NCI-H1092 treated with DMSO at 0.1 percent for 48 hours (cell line): ENCODE measurements around the gene ZCCHC10.
"Not testable (repeated sequence)": the region's sequence is repeated elsewhere in the genome, so short reads cannot be mapped to it uniquely, and the experiment has no call there.

Source experiments
- DNase-seq: peaks from one replicate; lab custom pipeline; 2025; lab: John Stamatoyannopoulos, UW

Gene ZCCHC10

DNA sequence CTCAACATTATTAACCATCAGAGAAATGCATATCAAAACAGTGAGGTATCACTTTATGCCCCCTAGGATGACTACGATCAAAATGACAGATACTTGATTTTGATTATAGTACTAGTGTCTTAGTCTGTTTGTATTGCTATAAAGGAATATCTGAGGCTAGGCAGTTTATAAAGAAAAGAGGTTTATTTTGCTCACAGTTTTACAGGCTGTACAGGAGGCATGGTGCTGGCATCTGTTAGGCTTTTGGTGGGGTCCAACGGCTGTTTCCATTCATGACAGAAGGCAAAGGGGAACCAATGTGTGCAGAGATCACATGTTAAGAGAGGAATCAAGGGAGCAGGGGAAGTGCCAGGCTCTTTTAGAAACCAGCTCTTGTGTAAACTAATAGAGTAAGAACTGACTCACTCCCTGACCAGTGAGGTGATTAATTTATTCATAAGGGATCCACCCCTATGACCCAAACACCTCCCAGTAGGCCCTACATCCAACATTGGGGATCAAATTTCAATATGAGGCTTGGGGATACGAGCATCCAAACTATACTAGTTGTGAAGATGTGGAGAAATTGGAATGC, 46.9 kb downstream of the ZCCHC10 start:
- no peak for DNase-seq

DNA sequence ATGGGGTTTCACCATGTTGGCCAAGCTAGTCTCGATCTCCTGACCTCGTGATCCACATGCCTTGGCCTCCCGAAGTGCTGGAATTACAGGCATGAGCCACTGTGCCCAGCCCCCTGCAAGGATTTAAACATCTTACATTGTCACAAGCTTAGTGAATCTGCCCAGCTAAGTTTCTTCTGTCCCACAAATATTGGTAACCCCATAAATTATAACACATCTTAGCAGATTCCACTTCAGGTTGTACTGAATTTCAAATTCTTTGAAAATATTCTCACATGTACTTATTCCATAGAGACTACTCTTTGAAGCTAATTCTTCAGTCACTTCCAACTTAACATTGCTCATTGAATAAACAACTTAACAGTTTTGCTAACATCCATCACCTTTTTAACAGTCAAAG, 49.5 kb downstream of the ZCCHC10 start:
- DNase-seq, result no peak

- DNase-seq, result not testable (repeated sequence)
These were observed 53.9 kb downstream of the ZCCHC10 start for GRCh38 chr5:132972436-132972828.

DNA sequence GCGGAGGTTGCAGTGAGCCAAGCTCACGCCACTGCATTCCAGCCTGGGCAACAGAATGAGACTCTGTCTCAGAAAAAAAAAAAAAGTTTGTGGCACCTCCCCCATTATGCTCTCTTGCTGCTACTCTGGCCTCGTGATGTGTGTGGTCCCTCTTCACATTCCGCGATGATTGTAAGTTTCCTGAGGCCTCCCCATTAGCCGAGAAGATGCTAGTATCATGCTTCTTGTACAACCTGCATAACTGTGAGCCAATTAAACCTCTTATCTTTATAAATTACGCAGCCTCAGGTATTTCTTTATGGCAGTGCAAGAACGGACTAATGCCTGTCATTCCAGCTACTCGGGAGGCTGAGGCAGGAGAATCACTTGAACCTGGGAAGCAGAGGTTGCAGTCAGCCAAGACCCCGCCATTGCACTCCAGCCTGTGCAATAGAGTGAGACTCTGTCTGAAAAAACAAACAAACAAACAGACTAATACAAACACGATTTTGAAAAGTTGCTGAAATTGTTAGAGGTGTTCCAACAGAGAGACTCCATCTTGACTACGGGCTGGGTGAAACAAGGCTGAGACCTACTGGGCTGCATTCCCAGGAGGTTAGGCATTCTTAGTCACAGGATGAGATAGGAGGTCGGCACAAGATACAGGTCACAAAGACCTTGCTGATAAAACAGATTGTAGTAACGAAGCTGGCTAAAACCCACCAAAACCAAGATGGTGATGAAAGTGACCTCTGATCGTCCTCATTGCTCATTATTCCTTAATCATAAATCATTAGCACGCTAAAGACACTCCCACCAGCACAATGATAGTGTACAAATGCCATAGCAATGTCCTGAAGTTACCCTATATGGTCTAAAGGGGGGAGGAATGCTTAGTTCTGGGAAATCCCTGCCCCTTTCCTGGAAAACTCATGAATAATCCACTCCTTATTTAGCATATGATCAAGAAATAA, 54.6 kb downstream of the ZCCHC10 start:
- DNase-seq, result no peak

- no peak for DNase-seq
These were observed 61.2 kb downstream of the ZCCHC10 start for GRCh38 chr5:132965120-132965519.

DNA sequence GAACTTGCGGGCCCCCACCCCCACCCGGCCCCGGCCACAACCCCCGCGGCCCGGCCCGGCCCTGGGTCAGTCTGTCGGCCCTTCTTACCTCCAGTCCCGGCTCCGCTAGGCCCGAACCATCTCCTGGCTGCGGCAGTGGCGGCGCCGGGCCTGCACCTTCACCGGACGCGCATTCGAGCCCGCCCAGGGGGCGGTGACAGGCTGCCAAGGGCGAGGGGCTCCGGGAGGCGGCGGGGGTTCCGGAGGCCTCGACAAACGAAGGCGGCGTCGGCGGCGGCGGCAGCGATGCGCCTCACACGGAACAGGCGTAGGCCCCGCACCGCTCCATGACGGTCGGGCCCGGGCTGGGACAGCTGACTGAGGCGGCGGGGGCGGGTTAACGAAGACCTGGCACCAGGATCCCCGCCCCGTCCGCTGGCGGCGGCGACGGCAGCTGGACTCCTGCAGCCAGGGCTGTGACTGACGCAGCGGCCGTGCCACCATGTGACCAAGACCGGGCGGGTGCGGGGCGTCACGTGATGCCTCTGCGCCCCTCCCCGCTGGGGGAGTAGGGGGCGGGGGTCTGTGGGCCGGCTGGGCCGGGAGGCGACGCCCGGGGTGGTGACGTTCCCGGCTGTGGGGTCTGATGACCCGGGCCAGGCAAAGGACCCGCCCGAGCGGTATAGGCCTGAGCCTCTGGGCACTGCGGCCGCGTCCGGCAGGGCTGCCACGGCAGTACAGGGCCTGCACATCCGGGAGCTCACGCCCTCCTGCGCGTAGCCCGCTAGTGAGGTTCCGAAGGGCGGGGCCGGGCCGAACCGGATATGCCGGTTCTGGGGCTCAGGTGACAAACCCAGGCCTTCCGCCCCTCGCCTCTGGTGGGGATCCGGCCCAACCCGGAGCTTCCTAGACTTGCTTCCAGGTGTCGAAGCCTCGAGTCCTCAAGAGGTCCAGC, 62.9 kb downstream of the ZCCHC10 start, which contains the start of gene AFF4:
TSS of gene AFF4 (minus strand) at position 464 of the 934 bp plus-strand sequence. CDS start 26,445 bp downstream, outside the sequence.
- DNase-seq, result peak; percentile 86

DNA sequence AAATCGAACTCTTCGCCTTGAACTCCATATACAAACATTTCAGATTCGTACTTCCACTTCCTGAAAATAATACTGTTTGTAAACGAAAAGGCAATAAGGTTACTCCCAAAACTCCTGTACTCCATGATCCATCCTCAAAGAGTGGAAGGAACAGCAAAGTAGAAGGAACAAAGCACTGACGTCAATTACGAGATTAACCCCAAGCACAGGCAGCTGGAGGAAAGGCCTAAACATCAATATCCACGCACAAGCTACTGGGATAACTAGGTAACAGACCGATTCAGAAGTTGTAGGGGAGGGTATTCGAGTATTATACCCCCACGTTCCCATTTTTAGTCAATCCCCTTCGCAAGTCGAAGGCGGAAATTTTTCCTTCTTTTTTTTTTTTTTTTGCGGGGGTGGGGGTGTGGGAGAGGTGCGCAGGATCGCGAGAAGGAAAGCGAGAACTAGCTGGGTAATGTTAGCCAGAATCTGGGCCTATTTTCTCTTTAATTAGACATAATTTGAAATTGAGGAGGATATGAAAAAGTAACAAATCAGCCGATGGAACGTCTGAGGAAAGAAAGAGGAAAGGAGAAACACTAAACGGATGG, 63.8 kb downstream of the ZCCHC10 start:
- DNase-seq, result peak; percentile 15

- DNase-seq, result no peak
These were observed 64.5 kb downstream of the ZCCHC10 start for GRCh38 chr5:132961887-132962286.

- not testable (repeated sequence) for DNase-seq
These were observed 65.1 kb downstream of the ZCCHC10 start for GRCh38 chr5:132961123-132961815.

GRCh38 chr5:132956166-132956799, 70.1 kb downstream of the ZCCHC10 start:
- not testable (repeated sequence) for DNase-seq

GRCh38 chr5:132953710-132954109, 72.6 kb downstream of the ZCCHC10 start:
- no peak for DNase-seq

DNA sequence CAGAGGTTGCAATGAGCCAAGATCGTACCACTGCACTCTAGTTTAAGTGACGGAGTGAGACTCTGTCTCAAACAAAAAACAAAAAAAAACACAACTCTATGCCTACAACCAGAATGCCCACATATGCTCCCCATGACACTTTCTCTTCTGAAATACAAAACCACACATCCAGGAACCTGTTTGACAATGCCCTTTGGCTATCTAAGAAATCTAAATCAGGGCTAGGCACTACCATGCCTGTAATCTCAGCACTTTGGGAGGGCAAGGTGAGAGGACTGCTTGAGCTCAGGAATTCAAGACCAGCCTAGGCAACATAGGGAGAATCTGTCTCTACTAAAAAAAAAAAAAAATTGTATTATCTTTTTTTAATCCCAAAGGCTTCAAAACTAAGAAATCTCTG, 73.5 kb downstream of the ZCCHC10 start:
- DNase-seq, result no peak

GRCh38 chr5:132951897-132952296, 74.5 kb downstream of the ZCCHC10 start:
- DNase-seq, result no peak

DNA sequence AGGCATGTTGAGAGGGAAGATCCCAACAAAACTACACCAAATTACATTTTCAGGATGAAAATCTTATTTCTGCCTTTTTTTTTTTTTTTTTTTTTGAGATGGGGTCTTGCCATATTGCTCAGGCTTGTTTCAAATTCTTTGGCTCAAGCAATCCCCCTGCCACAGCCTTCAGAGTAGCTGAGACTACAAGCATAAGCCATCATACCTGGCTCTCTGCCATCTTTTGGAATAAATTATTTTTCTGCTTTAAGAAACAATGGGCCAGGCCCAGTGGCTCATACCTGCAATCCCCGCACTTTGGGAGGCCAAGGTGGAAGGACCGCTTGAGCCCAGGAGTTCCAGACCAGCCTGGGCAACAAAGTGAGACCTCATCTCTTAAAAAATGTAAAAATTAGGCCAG, 77.2 kb downstream of the ZCCHC10 start:
- DNase-seq, result no peak

DNA sequence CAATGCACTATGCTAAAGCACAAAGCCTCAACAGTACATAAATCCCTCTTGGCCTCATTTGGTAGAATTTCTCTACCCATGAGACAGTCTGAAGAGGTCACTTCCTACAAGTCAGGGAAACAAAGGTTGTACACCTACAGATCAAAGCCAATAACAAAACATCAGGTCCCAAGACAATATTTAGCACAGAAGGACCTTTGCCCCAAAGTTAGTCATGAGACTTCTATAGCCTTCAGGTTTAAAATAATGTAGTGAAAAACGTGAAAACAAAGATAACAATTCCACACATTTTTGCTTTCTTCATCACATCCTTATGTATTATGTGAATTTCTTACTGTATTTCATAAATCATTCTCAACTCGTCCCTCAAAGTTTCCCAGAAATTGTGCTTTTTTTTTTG, 78.7 kb downstream of the ZCCHC10 start:
- no peak for DNase-seq
